ENCODE measurements around the gene PDE11A.

DNA sequence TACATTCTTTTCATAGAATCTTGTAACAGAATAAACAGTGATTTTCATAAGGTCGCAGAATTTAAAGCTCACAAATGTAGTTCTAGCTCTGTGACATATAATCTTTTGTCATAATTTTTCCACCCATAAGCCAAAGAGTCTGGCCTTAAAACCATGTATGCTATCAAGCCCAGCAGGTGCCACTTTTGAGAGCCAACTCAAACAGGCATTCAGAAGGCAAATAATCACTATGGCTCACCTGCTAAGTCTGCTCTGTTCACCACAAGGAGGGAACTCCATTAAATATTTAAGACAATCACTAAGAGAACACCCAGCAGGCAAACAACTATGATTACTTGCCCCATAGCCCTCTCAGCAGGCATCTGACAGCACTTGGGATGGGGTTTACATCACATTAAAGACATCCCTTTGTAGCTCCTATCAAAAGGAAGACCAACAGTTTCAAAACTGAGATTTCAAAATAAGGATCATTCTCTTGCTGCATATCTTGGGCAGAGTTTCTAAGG is 241.6 kb downstream of the PDE11A start:
- TF ChIP-seq, protein P1, sequence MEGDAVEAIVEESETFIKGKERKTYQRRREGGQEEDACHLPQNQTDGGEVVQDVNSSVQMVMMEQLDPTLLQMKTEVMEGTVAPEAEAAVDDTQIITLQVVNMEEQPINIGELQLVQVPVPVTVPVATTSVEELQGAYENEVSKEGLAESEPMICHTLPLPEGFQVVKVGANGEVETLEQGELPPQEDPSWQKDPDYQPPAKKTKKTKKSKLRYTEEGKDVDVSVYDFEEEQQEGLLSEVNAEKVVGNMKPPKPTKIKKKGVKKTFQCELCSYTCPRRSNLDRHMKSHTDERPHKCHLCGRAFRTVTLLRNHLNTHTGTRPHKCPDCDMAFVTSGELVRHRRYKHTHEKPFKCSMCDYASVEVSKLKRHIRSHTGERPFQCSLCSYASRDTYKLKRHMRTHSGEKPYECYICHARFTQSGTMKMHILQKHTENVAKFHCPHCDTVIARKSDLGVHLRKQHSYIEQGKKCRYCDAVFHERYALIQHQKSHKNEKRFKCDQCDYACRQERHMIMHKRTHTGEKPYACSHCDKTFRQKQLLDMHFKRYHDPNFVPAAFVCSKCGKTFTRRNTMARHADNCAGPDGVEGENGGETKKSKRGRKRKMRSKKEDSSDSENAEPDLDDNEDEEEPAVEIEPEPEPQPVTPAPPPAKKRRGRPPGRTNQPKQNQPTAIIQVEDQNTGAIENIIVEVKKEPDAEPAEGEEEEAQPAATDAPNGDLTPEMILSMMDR (IDR thresholded peaks at IDR 0.05) = no peak
- no peak for TF ChIP-seq POLR2A (IDR thresholded peaks at IDR 0.05)

Data from lower leg skin (tissue), 3 donors.